Measurements from ENCODE around the gene CCDC59.

DNA sequence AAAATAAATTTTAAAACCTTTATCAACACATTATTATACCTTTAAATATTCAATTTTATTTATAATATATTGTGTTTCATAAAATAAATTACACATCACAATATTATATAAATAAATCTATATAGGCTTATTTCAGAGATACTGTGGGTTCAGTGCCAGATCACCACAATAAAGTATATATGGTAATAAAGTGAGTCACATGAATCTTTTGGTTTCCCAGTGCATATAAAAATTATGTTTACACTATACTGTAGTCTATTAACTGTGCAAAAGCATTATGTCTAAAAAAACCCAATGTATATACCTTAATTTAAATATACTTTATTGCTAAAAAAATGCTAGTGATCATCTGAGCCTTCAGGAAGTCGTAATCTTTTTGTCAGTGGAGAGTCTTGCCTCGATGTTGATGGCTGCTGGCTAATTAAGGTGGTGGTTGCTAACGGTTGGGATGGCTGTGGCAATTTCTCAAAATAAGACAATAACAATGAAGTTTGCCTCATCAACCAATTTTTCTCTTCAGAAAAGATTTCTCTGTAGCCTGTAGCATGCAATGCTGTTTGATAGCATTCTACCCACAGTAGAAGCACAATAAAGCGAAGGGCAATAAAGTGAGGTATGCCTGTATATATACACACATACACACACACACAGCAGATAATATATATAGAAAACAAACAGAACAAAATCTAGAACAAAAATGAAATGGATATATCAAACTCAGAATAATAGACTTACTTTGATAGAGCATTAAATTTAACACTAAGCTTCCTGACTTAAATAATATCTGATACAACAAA, 32.4 kb downstream of the CCDC59 start:
- TF ChIP-seq CTCF (optimal IDR thresholded peaks at IDR 0.05 in 1 of 3, IDR thresholded peaks at IDR 0.05 in 1 of 3, conservative IDR thresholded peaks at IDR 0.05 in 1 of 3; ENCODE audit: extremely low read depth in 1 of 3, insufficient read depth in 2 of 3, low read length in 3 of 3) (no peak), EZH2 (IDR thresholded peaks at IDR 0.05; ENCODE audit: low read length) (no peak)

Data from keratinocyte (primary cell).